SKM-1 treated with dmso at 0.1 percent for 144 hours (cell line): ENCODE results near the gene LRRC28.

Source experiments
- DNase-seq: peaks from one replicate; lab custom pipeline; 2025; ENCODE audit not compliant: unreplicated experiment; lab: John Stamatoyannopoulos, UW

LRRC28 gene

GRCh38 chr15:99249270-99249841 is 1.9 kb upstream of the LRRC28 start, which contains the start of gene TTC23:
TTC23 (minus strand) TSS chr15:99249581; CDS start chr15:99228712, 20,869 bp downstream.
- DNase-seq = no peak

GRCh38 chr15:99250001-99250400 is 1.3 kb upstream of the LRRC28 start:
- no peak for DNase-seq

DNA sequence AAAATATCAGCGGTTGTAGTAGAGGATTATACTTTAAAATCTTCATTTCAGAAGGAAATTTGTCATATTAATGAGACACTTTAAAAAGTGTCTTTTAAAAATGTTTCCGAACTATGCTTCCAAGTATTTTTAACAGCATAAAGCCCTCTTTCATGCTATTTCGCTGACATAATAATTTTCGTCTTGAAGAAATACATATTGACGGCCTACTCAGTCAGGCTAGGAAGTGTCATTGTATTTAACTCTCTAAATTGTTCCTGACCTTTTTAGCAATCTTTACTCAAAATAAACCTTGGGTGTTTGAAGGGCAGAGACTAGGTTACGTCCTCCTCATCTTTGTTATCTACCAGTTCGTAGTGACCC is 806 bp upstream of the LRRC28 start:
- no peak for DNase-seq

- DNase-seq = no peak
Measured at GRCh38 chr15:99252326-99252725, 1.0 kb downstream of the LRRC28 start.

- DNase-seq = no peak
Measured at GRCh38 chr15:99253381-99254090, 2.3 kb downstream of the LRRC28 start.

GRCh38 chr15:99257107-99257750 is 5.9 kb downstream of the LRRC28 start:
- no peak for DNase-seq

GRCh38 chr15:99264125-99264524 is 12.8 kb downstream of the LRRC28 start:
- DNase-seq = peak; percentile 56

GRCh38 chr15:99265541-99266070 is 14.3 kb downstream of the LRRC28 start:
- DNase-seq = no peak

DNA sequence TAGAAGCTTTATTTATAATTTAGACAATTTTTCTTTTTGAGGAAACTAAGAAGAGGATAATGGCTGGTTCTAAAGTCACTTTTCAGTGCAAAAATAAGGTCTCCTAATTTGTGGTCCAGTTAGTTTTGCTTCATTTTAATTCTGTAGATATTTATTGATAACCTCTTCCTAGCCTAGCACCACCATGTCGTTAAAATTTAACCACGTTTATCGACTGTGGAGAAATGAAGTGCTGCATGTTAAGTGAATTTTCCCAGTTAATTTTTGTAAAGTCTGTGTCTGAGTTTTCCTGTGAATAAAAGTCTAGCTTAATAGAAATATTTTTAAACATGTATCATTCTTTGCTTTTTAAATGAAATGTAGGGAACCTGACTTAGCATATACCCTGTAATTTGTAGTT is 16.7 kb downstream of the LRRC28 start:
- no peak for DNase-seq

GRCh38 chr15:99268431-99268830 is 17.1 kb downstream of the LRRC28 start:
- no peak for DNase-seq

DNA sequence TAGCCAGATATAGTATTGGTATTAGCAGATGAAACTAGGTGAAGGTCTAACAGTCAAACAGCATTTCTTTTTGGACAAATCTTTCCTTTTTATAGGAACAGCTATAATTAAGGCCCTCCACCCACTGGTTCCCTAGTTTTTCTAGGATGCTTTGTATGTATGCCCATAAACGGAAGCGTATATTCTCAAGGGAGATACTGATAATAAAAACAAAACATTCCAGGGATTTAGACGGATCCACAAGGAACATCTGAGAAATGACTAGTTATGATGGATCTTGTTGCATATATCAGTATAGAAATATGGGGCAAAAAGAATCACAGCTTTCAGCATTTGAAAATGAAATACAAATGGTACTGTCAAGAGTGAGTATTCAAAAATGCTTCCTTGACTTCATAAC is 22.5 kb downstream of the LRRC28 start:
- DNase-seq = no peak

DNA sequence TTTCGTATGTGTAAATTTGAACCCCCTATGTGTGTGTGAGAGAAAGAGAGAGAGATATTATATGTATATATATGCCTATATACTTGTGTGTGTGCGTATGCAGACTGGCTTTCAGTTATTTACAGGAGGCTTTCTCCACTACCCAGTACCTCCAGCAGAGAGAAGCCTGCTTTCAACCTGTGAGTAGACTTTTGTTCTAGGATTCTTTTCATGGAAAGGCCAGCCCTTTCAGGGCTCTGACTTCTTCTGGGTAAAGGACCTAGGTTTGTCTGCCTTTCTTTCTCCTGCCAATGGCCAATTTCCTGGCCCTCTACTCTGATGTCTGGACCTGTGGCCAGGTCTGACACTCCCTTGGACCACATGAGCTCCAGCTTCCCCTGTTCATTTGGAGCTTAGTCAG is 23.8 kb downstream of the LRRC28 start:
- DNase-seq = no peak

- no peak for DNase-seq
Measured at GRCh38 chr15:99275525-99276128, 24.3 kb downstream of the LRRC28 start.

GRCh38 chr15:99279290-99279689 is 28.0 kb downstream of the LRRC28 start:
- DNase-seq = no peak

GRCh38 chr15:99279827-99280226 is 28.5 kb downstream of the LRRC28 start:
- DNase-seq = no peak

GRCh38 chr15:99282121-99282520 is 30.8 kb downstream of the LRRC28 start:
- DNase-seq = no peak

GRCh38 chr15:99282586-99282985 is 31.3 kb downstream of the LRRC28 start:
- DNase-seq = no peak

DNA sequence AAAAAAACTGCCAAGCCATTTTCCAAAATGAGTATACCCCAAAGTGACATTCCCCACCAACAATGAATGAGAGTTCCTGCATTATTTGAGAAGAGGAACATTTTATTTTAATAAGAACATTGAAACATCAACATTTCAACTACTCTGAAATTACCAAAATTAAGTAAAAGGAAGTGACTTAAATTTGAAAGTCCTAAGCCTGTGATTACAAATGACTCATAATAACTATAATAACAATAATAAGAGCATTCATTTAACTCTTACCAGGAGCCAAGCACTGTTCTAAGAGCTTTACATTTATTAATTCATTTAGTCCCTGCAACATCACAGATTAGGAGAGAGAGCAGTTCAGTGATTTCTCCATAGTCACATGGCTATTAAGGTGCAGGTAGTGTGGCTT is 32.4 kb downstream of the LRRC28 start:
- DNase-seq = no peak

GRCh38 chr15:99291643-99292042 is 40.4 kb downstream of the LRRC28 start:
- no peak for DNase-seq

DNA sequence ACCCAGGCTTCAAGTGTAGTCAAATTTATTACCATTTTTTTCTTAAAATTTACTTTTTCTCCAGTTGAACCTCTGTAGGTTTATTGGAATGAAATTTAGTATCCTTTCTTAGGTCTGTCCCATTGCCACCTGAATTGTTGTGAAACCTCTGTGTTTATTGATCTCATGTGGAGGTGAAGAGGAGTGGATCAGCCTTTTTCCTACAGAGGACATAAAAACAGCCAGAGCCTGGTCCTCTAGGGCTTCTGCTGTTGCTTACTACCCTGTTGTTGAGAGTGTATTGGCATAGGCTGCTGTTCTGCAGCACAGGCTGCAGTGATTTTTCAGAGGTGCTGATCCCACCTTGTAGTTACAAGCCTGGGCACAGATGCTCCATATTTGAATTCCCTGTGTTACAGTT is 44.6 kb downstream of the LRRC28 start:
- DNase-seq = no peak

GRCh38 chr15:99296386-99296785 is 45.1 kb downstream of the LRRC28 start:
- no peak for DNase-seq

DNA sequence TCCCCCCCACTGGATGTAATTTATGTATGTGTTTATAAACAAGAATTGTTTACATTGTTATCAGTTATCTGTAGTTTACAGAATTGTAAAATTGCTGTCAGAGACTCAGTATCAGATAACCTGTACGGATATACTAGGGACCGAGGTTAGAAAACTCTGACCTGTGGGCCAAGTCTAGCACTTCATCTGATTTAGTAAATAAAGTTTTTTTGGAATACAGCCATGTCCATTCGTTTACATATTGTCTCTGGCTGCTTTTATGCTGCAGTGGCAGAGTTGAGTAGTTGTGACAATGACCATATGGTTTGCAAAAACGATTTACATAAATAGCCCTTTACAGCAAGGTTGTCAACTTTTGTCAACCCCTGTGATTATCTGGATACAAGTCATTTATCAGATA is 52.6 kb downstream of the LRRC28 start:
- no peak for DNase-seq
